Mesenchymal stem cell (in vitro differentiated cells and primary cell): ENCODE data around the gene KIF1B. TPM values are rescaled to one million over a fixed set of nuclear protein-coding genes. Genes with fewer than 3 reads are reported as not detected.

Experiments used
- DNase-seq: peaks from one replicate; pipeline ENCODE4 v3.0.0-alpha.2; 2013
- H2AFZ ChIP-seq: one replicate; pipeline ENCODE4 v1.6.1; 2013; ENCODE audit warnings: low read depth, mild to moderate bottlenecking, control low read depth, inconsistent platforms, low read length, moderate library complexity
- H2AK5ac ChIP-seq: 2 replicates; pipeline ENCODE4 v1.6.1; 2013; ENCODE audit warnings: low read length, moderate library complexity, mild to moderate bottlenecking, inconsistent platforms; ENCODE audit not compliant: severe bottlenecking
- H2BK120ac ChIP-seq: one replicate; pipeline ENCODE4 v1.6.1; 2013; ENCODE audit warnings: low read depth, mild to moderate bottlenecking, inconsistent platforms, low read length, moderate library complexity
- H2BK12ac ChIP-seq, 2 experiments: one replicate each; pipeline ENCODE4 v1.6.1; 2013; ENCODE audit warnings: inconsistent platforms in 2 of 2, low read length in 2 of 2, mild to moderate bottlenecking in 2 of 2, moderate library complexity in 2 of 2, control low read depth in 1 of 2
- H2BK15ac ChIP-seq: one replicate; pipeline ENCODE4 v1.6.1; 2013; ENCODE audit warnings: mild to moderate bottlenecking, low read depth, inconsistent platforms; ENCODE audit not compliant: poor library complexity, severe bottlenecking
- H2BK5ac ChIP-seq: 2 replicates; pipeline ENCODE4 v1.6.1; 2013; ENCODE audit warnings: low read depth, mild to moderate bottlenecking, low read length, control low read depth, inconsistent platforms; ENCODE audit not compliant: poor library complexity, severe bottlenecking
- H3K14ac ChIP-seq, 2 experiments: one replicate each; pipeline ENCODE4 v1.6.1; 2013; ENCODE audit warnings: inconsistent platforms in 2 of 2, low read length in 2 of 2, control low read depth in 1 of 2, mild to moderate bottlenecking in 1 of 2, moderate library complexity in 1 of 2
- H3K18ac ChIP-seq, 2 experiments: one replicate each; pipeline ENCODE4 v1.6.1; 2013; ENCODE audit warnings: inconsistent platforms in 2 of 2, low read length in 2 of 2, control low read depth in 1 of 2, low read depth in 1 of 2, mild to moderate bottlenecking in 1 of 2
- H3K23ac ChIP-seq, 2 experiments: one replicate each; pipeline ENCODE4 v1.6.1; 2013; ENCODE audit warnings: inconsistent platforms in 2 of 2, low read length in 2 of 2, mild to moderate bottlenecking in 2 of 2, moderate library complexity in 2 of 2, control low read depth in 1 of 2
- H3K27ac ChIP-seq: 2 replicates; pipeline ENCODE4 v1.5.1; 2013; ENCODE audit warnings: mild to moderate bottlenecking, moderate library complexity, low read length, control low read depth, inconsistent platforms; ENCODE audit not compliant: poor library complexity, severe bottlenecking
- H3K27me3 ChIP-seq, 2 experiments: 2 replicates each; pipeline versions ENCODE4 v1.6.1 to v1.7.0; 2013; ENCODE audit warnings: low read length in 2 of 2, mild to moderate bottlenecking in 2 of 2, moderate library complexity in 2 of 2, control low read depth in 1 of 2, inconsistent platforms in 1 of 2; ENCODE audit not compliant: control insufficient read depth in 1 of 2, insufficient read depth in 1 of 2
- H3K36me3 ChIP-seq, 2 experiments: 2 replicates each; pipeline versions ENCODE4 v1.6.1 to v1.7.0; 2013; ENCODE audit warnings: low read length in 2 of 2, control low read depth in 1 of 2, inconsistent platforms in 1 of 2, low read depth in 1 of 2, mild to moderate bottlenecking in 1 of 2; ENCODE audit not compliant: insufficient read depth in 2 of 2, control insufficient read depth in 1 of 2
- H3K4ac ChIP-seq, 2 experiments: one replicate each; pipeline ENCODE4 v1.6.1; 2013; ENCODE audit warnings: inconsistent platforms in 2 of 2, low read length in 2 of 2, mild to moderate bottlenecking in 2 of 2, moderate library complexity in 2 of 2, control low read depth in 1 of 2, low read depth in 1 of 2
- H3K4me1 ChIP-seq: 2 replicates; pipeline ENCODE4 v1.6.1; 2013; ENCODE audit warnings: low read depth, low read length, control low read depth; ENCODE audit not compliant: control insufficient read depth, insufficient read depth
- H3K4me2 ChIP-seq: 2 replicates; pipeline ENCODE4 v1.6.1; 2013; ENCODE audit warnings: low read length, mild to moderate bottlenecking, inconsistent platforms; ENCODE audit not compliant: poor library complexity, severe bottlenecking
- H3K4me3 ChIP-seq, 2 experiments: 2 replicates each; pipeline versions ENCODE4 v1.5.1 to v1.7.0; 2013; ENCODE audit warnings: low read length in 2 of 2, mild to moderate bottlenecking in 2 of 2, control low read depth in 1 of 2, low read depth in 1 of 2; ENCODE audit not compliant: insufficient read depth in 1 of 2
- H3K79me1 ChIP-seq: replicated peaks from 2 replicates; pipeline ENCODE4 v1.6.1; 2013; ENCODE audit warnings: mild to moderate bottlenecking, control low read depth, low read length, inconsistent platforms; ENCODE audit not compliant: poor library complexity, severe bottlenecking
- H3K9ac ChIP-seq: 2 replicates; pipeline ENCODE4 v1.7.0; 2013; ENCODE audit warnings: mild to moderate bottlenecking, low read length, moderate library complexity
- H3K9me3 ChIP-seq: 2 replicates; pipeline ENCODE4 v1.7.0; 2013; ENCODE audit warnings: mild to moderate bottlenecking, low read length; ENCODE audit not compliant: control insufficient read depth
- H4K8ac ChIP-seq: one replicate; pipeline ENCODE4 v1.6.1; 2013; ENCODE audit warnings: inconsistent platforms, mild to moderate bottlenecking, low read length, moderate library complexity
- H4K91ac ChIP-seq: one replicate; pipeline ENCODE4 v1.6.1; 2013; ENCODE audit warnings: mild to moderate bottlenecking, low read length, inconsistent platforms
- WGBS: methylation state at CpG from one replicate; pipeline ENCODE4 v1.1.7; 2013; ENCODE audit warnings: mixed read lengths; 5-methylcytosine and 5-hydroxymethylcytosine counted together
- polyA plus RNA-seq, 2 experiments: library from polyadenylated mRNA; stranded (reverse); fragments of 200-250 nt; gene quantifications; one replicate each; pipeline ENCODE4 v1.2.3, GENCODE V29; 2013

Gene KIF1B
- 18.2 TPM for polyA plus RNA-seq (2013, experiment 1 of 2)
- 17.6 TPM for polyA plus RNA-seq (2013, experiment 2 of 2)

DNA sequence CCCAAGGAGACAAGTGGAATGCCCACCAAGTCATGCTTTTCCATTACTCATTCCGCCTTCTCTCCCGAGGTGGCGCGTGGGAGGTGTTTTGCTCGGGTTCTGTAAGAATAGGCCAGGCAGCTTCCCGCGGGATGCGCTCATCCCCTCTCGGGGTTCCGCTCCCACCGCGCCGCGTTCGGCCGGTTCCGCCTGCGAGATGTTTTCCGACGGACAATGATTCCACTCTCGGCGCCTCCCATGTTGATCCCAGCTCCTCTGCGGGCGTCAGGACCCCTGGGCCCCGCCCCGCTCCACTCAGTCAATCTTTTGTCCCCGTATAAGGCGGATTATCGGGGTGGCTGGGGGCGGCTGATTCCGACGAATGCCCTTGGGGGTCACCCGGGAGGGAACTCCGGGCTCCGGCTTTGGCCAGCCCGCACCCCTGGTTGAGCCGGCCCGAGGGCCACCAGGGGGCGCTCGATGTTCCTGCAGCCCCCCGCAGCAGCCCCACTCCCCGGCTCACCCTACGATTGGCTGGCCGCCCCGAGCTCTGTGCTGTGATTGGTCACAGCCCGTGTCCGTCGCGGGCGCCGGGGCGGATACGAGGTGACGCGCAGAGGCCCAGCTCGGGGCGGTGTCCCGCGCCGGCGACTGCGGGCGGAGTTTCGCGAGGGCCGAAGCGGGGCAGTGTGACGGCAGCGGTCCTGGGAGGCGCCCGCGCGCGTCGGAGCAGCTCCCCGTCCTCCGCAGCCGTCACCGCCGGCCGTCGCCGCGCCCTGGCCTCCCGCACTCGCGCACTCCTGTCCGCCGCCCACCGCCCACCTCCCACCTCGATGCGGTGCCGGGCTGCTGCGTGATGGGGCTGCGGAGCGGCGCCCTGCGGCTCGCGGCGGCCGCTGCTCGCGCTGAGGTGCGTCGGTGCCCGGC lies at the start of gene KIF1B:
TSS of gene KIF1B (plus strand) at position 666 of the 906 bp plus-strand sequence. CDS start 21,759 bp downstream, outside the sequence.
- Histone ChIP-seq H3K4me3 (peak within 1 kb of the TSS; percentile 92 to 100), H3K14ac (peak within 1 kb of the TSS; percentile 95 to 100), H3K36me3 (no peaks in the 10 kb centered on the region), H3K27ac (peak within 1 kb of the TSS; percentile 93), H3K4ac (peak within 1 kb of the TSS; percentile 92 to 96), H2AFZ (peak within 1 kb of the TSS; percentile 82), H3K27me3 (no peaks in the 10 kb centered on the region), H2BK12ac (peak within 1 kb of the TSS; percentile 59 to 86), H4K91ac (peak within 1 kb of the TSS; percentile 97), H4K8ac (peak within 1 kb of the TSS; percentile 90), H2BK15ac (peak within 1 kb of the TSS; percentile 86), H2BK5ac (peak within 1 kb of the TSS; percentile 84), H3K4me2 (peak within 1 kb of the TSS; percentile 88), H3K9ac (peak within 1 kb of the TSS; percentile 96), H3K4me1 (peaks cover 2% of the 10 kb centered on the region), H3K79me1 (no peaks in the 10 kb centered on the region), H3K23ac (peak within 1 kb of the TSS in 1 of 2 experiments; percentile 100), H2AK5ac (no peak within 1 kb of the TSS), H2BK120ac (peak within 1 kb of the TSS; percentile 91), H3K18ac (peak within 1 kb of the TSS; percentile 92 to 100), H3K9me3 (no peaks in the 10 kb centered on the region)
- WGBS = under 1% methylated on average over 72 of the region's 107 CpGs
- peak; percentile 98 for DNase-seq

DNA sequence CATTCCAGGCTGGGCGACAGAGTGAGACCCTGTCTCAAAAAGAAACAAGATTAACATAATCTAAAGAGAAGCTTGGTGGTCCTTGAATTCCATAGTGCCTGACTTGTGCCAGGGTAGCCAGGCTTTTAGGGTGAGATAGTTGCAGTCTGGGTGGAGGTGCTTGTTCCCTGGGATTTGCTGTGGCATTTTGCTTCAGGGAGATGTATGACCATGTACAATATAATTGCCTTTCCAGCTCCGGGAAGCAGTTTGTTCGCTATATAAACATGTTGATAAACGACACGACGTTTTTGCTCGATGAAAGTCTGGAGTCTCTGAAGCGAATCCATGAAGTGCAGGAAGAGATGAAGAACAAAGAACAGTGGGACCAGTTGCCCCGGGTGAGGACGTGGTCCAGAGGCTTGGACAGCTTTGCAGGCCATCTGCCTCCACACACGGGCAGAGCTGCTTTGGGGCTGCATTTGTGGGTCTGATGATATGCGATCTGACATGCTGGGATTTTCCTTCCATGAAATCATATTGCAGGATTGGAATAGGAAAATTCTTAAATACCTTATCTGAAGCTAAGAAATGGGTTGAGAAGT lies 49.4 kb upstream of the KIF1B start:
- H3K4ac ChIP-seq = no peak overlapping the region
- 54% methylated on average over 11 of the region's 12 CpGs for WGBS

GRCh38 chr1:10161541-10162290 lies 48.7 kb upstream of the KIF1B start:
- 95% methylated on average over 17 of the region's 17 CpGs for WGBS

More for the DNA sequence above, 49.4 kb upstream of the KIF1B start:
- DNase-seq = no peak
- H3K79me1 ChIP-seq = peaks cover 1% of the 10 kb centered on the region
- no peak overlapping the region for H3K23ac ChIP-seq
- H3K9me3 ChIP-seq = no peaks in the 10 kb centered on the region
- H3K4me2 ChIP-seq = no peak overlapping the region
- H2AFZ ChIP-seq = no peak overlapping the region
- H2BK15ac ChIP-seq = no peak overlapping the region
- no peak overlapping the region for H2BK12ac ChIP-seq
- H2BK5ac ChIP-seq = no peak overlapping the region
- H3K4me3 ChIP-seq = no peak overlapping the region
- no peak overlapping the region for H3K9ac ChIP-seq
- no peak overlapping the region for H2BK120ac ChIP-seq
- no peak overlapping the region for H3K27ac ChIP-seq
- no peak overlapping the region for H4K91ac ChIP-seq
- H2AK5ac ChIP-seq = no peak overlapping the region
- peaks cover 26 to 63% of the 10 kb centered on the region in 2 experiments for H3K36me3 ChIP-seq
- peak overlapping the region in 1 of 2 experiments; percentile 51 for H3K14ac ChIP-seq
- H3K27me3 ChIP-seq = no peaks in the 10 kb centered on the region
- H3K18ac ChIP-seq = no peak overlapping the region
- H3K4me1 ChIP-seq = no peaks in the 10 kb centered on the region
- no peak overlapping the region for H4K8ac ChIP-seq

More at GRCh38 chr1:10161541-10162290, 48.7 kb upstream of the KIF1B start:
- Histone ChIP-seq H2BK5ac (no peak overlapping the region), H3K27ac (no peak overlapping the region), H3K14ac (no peak overlapping the region), H3K23ac (no peak overlapping the region), H3K4ac (no peak overlapping the region), H2AFZ (no peak overlapping the region), H2BK120ac (no peak overlapping the region), H4K8ac (no peak overlapping the region), H2BK12ac (no peak overlapping the region), H3K4me2 (no peak overlapping the region), H3K27me3 (no peaks in the 10 kb centered on the region), H3K4me1 (no peaks in the 10 kb centered on the region), H3K18ac (no peak overlapping the region), H3K79me1 (peaks cover 1% of the 10 kb centered on the region), H3K36me3 (peaks cover 33 to 64% of the 10 kb centered on the region in 2 experiments), H3K4me3 (no peak overlapping the region), H3K9ac (no peak overlapping the region), H4K91ac (no peak overlapping the region), H2BK15ac (no peak overlapping the region), H2AK5ac (no peak overlapping the region), H3K9me3 (no peaks in the 10 kb centered on the region)
- no peak for DNase-seq
